Liver (tissue), 3 donors: ENCODE measurements around the gene TMEM26.

Experiments
- EGR1 ChIP-seq, 2 donors: IDR thresholded peaks; 2 replicates each; pipeline ENCODE4 v1.6.1; 2016 to 2018; ENCODE audit warnings: antibody characterized with exemption in 2 of 2, low read depth in 2 of 2
- YY1 ChIP-seq: IDR thresholded peaks from 2 replicates; pipeline ENCODE4 v1.6.1; 2016; ENCODE audit warnings: antibody characterized with exemption, mild to moderate bottlenecking
- TF ChIP-seq, protein P1 (sequence below): fragments of 150-350 bp; IDR thresholded peaks from 2 replicates; pipeline ENCODE4 v1.5.1; 2017; ENCODE audit warnings: improper control_type of control experiment, low read depth, low read length; ENCODE audit not compliant: missing input control
- TF ChIP-seq, protein P2 (sequence below): IDR thresholded peaks from 2 replicates; pipeline ENCODE4 v1.6.1; 2016; ENCODE audit warnings: antibody characterized with exemption
- donor health status: healthy.
- donor health status: healthy.

- TF ChIP-seq, protein P1, sequence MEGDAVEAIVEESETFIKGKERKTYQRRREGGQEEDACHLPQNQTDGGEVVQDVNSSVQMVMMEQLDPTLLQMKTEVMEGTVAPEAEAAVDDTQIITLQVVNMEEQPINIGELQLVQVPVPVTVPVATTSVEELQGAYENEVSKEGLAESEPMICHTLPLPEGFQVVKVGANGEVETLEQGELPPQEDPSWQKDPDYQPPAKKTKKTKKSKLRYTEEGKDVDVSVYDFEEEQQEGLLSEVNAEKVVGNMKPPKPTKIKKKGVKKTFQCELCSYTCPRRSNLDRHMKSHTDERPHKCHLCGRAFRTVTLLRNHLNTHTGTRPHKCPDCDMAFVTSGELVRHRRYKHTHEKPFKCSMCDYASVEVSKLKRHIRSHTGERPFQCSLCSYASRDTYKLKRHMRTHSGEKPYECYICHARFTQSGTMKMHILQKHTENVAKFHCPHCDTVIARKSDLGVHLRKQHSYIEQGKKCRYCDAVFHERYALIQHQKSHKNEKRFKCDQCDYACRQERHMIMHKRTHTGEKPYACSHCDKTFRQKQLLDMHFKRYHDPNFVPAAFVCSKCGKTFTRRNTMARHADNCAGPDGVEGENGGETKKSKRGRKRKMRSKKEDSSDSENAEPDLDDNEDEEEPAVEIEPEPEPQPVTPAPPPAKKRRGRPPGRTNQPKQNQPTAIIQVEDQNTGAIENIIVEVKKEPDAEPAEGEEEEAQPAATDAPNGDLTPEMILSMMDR: no peak
- TF ChIP-seq YY1 (no peak), EGR1 (IDR thresholded peaks at IDR 0.05; ENCODE audit: low read depth in 2 of 2) (no peak)
- TF ChIP-seq, protein P2, sequence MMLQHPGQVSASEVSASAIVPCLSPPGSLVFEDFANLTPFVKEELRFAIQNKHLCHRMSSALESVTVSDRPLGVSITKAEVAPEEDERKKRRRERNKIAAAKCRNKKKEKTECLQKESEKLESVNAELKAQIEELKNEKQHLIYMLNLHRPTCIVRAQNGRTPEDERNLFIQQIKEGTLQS: no peak
These were observed 88.6 kb downstream of the TMEM26 start for GRCh38 chr10:61364619-61365018.
